ENCODE data around the gene PRR19.
"Not testable (repeated sequence)": the region's sequence is repeated elsewhere in the genome, so short reads cannot be mapped to it uniquely, and the experiment has no call there.

Gene PRR19

GRCh38 chr19:42331333-42331732 lies 29.4 kb downstream of the PRR19 start:
- peaks cover 13% of the 10 kb centered on the region for H3K4me1 Mint-ChIP-seq (ENCODE audit: low read depth)
- H3K36me3 Mint-ChIP-seq; H3K27me3 Mint-ChIP-seq; H3K4me3 Mint-ChIP-seq; H3K27ac Mint-ChIP-seq; H3K9me3 Mint-ChIP-seq (ENCODE audit: low read depth): not testable (repeated sequence)

- no peak overlapping the region for H3K27ac Mint-ChIP-seq
- no peak overlapping the region for H3K4me3 Mint-ChIP-seq
- H3K4me1 Mint-ChIP-seq (ENCODE audit: low read depth) = peaks cover 6% of the 10 kb centered on the region
- no peaks in the 10 kb centered on the region for H3K9me3 Mint-ChIP-seq (ENCODE audit: low read depth)
- no peaks in the 10 kb centered on the region for H3K27me3 Mint-ChIP-seq
- H3K36me3 Mint-ChIP-seq = no peaks in the 10 kb centered on the region
Measured at GRCh38 chr19:42332059-42332458, 30.1 kb downstream of the PRR19 start.

DNA sequence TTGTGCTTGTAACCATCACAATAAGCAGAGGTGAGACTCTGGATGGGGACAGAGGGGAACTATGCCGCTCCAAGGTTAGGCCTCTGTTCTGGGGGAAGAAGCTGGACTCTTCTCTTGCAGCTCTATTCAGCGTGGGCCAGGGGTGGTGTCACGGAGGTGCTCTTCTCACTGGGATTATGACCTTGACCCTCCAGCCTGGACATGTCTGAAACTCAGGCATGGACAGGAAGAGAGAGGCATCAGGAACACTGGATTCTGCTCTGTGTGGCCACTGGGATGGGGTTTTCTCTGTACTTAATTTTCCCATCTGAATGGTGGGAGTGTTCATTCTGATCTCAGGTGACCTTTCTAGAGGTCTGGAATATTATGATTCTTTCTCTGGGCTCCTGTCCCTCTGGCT lies 31.1 kb downstream of the PRR19 start:
- no peak overlapping the region for H3K4me3 Mint-ChIP-seq
- no peaks in the 10 kb centered on the region for H3K36me3 Mint-ChIP-seq

GRCh38 chr19:42333975-42334696 lies 32.2 kb downstream of the PRR19 start:
- no peaks in the 10 kb centered on the region for H3K9me3 Mint-ChIP-seq (ENCODE audit: low read depth)
- H3K4me3 Mint-ChIP-seq = no peak overlapping the region
- no peaks in the 10 kb centered on the region for H3K4me1 Mint-ChIP-seq (ENCODE audit: low read depth)
- H3K27me3 Mint-ChIP-seq = no peaks in the 10 kb centered on the region
- H3K36me3 Mint-ChIP-seq = no peaks in the 10 kb centered on the region
- H3K27ac Mint-ChIP-seq = no peak overlapping the region

More for the DNA sequence above, 31.1 kb downstream of the PRR19 start:
- H3K27me3 Mint-ChIP-seq = no peaks in the 10 kb centered on the region
- H3K27ac Mint-ChIP-seq = no peak overlapping the region
- H3K4me1 Mint-ChIP-seq (ENCODE audit: low read depth) = peaks cover 2% of the 10 kb centered on the region
- H3K9me3 Mint-ChIP-seq (ENCODE audit: low read depth) = no peaks in the 10 kb centered on the region

DNA sequence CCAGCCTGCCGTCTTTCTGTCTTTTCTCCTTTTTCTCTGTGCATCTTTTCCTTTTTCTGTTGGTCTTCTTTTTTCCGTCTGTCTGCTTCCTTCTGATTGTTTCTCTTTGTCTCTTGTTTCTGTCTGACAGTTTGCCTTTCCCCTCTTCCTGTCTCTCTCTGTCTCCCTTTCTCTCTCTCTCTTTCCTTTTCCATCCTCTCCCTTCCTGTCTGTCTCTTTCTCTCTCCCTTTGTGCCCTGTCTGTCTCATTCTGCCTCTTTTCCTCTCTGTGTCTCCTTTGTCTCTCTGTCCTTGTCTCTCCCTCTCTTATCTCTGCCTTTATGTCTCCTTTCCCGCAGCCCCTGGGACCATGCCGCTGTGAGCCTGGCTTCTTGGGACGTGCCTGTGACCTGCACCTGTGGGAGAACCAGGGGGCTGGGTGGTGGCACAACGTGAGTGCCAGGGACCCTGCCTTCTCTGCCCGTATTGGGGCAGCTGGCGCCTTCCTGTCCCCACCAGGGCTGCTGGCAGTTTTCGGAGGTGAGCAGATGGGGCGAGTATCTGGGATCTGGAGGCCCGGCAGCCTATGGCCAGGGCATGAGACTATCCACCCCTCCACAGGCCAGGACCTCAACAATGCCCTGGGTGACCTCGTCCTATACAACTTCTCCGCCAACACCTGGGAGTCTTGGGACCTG lies 32.9 kb downstream of the PRR19 start:
- H3K36me3 Mint-ChIP-seq = no peaks in the 10 kb centered on the region

GRCh38 chr19:42335374-42335936 lies 33.5 kb downstream of the PRR19 start:
- H3K36me3 Mint-ChIP-seq = no peaks in the 10 kb centered on the region
- no peaks in the 10 kb centered on the region for H3K9me3 Mint-ChIP-seq (ENCODE audit: low read depth)
- H3K27me3 Mint-ChIP-seq = no peaks in the 10 kb centered on the region
- no peaks in the 10 kb centered on the region for H3K4me1 Mint-ChIP-seq (ENCODE audit: low read depth)
- no peak overlapping the region for H3K27ac Mint-ChIP-seq
- H3K4me3 Mint-ChIP-seq = no peak overlapping the region

More for the DNA sequence above, 32.9 kb downstream of the PRR19 start:
- Mint-ChIP-seq H3K27me3 (no peaks in the 10 kb centered on the region), H3K4me3 (no peak overlapping the region), H3K9me3 (ENCODE audit: low read depth) (no peaks in the 10 kb centered on the region), H3K4me1 (ENCODE audit: low read depth) (no peaks in the 10 kb centered on the region), H3K27ac (no peak overlapping the region)

DNA sequence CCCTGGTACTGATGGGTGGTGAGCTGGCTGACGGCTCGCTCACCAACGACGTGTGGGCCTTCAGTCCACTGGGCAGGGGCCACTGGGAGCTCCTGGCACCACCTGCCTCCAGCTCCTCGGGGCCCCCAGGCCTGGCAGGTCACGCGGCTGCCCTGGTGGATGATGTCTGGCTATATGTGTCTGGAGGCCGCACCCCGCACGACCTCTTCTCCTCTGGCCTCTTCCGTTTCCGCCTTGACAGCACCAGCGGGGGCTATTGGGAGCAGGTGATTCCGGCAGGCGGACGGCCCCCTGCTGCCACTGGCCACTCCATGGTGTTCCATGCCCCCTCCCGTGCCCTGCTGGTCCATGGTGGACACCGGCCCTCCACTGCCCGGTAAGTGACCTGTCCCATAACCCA lies 34.0 kb downstream of the PRR19 start:
- H3K4me3 Mint-ChIP-seq = no peak overlapping the region

GRCh38 chr19:42339126-42339860 lies 37.4 kb downstream of the PRR19 start:
- H3K4me3 Mint-ChIP-seq; H3K27me3 Mint-ChIP-seq; H3K9me3 Mint-ChIP-seq (ENCODE audit: low read depth); H3K4me1 Mint-ChIP-seq (ENCODE audit: low read depth); H3K36me3 Mint-ChIP-seq; H3K27ac Mint-ChIP-seq: not testable (repeated sequence)

More for the DNA sequence above, 34.0 kb downstream of the PRR19 start:
- H3K27ac Mint-ChIP-seq = no peak overlapping the region
- H3K27me3 Mint-ChIP-seq = no peaks in the 10 kb centered on the region
- no peaks in the 10 kb centered on the region for H3K4me1 Mint-ChIP-seq (ENCODE audit: low read depth)
- H3K36me3 Mint-ChIP-seq = no peaks in the 10 kb centered on the region
- H3K9me3 Mint-ChIP-seq (ENCODE audit: low read depth) = no peaks in the 10 kb centered on the region

- not testable (repeated sequence) for H3K4me1 Mint-ChIP-seq (ENCODE audit: low read depth); H3K36me3 Mint-ChIP-seq; H3K4me3 Mint-ChIP-seq; H3K9me3 Mint-ChIP-seq (ENCODE audit: low read depth); H3K27ac Mint-ChIP-seq; H3K27me3 Mint-ChIP-seq
Measured at GRCh38 chr19:42339922-42340321, 38.0 kb downstream of the PRR19 start.

DNA sequence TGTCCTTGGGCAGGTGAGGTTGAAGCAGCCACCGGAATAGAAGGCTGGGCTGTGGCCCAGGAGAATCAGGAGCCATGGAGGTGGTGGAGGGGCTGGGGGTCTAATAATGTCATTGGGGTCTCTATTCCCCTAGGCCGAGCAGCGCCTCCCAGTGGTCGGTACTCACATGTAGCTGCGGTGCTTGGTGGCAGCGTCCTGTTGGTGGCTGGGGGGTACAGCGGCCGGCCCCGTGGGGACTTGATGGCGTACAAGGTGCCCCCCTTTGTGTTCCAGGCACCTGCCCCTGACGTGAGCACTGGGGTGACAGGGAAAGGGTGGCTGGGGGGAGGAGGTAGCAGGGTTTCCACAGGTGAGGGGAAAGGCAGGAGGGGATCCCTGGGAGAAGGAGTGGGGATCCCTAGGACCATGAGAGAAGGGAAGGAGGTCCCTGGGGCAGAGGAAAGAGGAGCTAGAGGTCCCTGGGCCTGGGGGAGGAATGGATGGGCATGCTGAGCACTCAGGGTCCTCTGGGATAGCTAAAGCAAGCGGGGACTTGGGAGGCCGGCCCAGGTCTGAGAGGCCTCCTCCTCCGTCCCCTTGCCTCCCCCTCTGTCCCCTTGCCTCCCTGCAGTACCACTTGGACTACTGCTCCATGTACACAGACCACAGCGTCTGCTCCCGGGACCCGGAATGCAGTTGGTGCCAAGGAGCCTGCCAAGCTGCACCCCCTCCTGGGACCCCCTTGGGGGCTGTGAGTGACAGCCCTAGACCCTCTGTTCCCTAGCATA lies 41.6 kb downstream of the PRR19 start:
- Mint-ChIP-seq H3K36me3 (peaks cover 6% of the 10 kb centered on the region), H3K27ac (no peak overlapping the region), H3K27me3 (no peaks in the 10 kb centered on the region), H3K4me3 (no peak overlapping the region), H3K9me3 (ENCODE audit: low read depth) (no peaks in the 10 kb centered on the region), H3K4me1 (ENCODE audit: low read depth) (no peaks in the 10 kb centered on the region)

- peaks cover 6% of the 10 kb centered on the region for H3K36me3 Mint-ChIP-seq
- no peaks in the 10 kb centered on the region for H3K9me3 Mint-ChIP-seq (ENCODE audit: low read depth)
- H3K4me1 Mint-ChIP-seq (ENCODE audit: low read depth) = no peaks in the 10 kb centered on the region
- no peak overlapping the region for H3K27ac Mint-ChIP-seq
- H3K4me3 Mint-ChIP-seq = no peak overlapping the region
- no peaks in the 10 kb centered on the region for H3K27me3 Mint-ChIP-seq
Measured at GRCh38 chr19:42344336-42344893, 42.5 kb downstream of the PRR19 start.

DNA sequence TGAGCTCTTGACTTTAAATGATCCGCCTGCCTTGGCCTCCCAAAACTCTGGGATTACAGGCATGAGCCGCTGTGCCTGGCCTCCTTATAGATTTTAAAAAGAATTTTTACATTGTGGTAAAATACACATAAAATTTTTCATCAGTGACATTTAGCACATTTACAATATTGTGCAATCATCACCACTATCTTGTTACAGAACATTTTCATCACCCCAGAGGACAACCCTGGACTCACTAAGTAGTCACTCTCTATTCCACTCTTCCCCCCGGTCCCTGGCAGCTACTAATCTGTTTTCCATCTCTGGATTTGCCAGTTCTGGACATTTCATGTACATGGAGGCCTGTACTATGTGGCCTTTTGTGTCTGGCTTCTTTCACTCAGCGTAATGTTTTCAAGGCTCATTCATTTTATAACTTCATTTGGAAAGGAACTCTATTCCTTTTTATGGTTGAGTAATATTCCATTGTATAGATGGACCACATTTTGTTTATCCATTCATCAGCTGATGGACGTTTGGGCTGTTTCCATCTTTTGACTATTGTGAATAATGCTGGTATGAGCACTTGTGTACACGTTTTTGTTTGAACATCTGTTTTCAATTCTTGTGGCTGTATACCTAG lies 43.4 kb downstream of the PRR19 start:
- Mint-ChIP-seq H3K36me3 (peaks cover 6% of the 10 kb centered on the region), H3K27me3 (no peaks in the 10 kb centered on the region), H3K4me1 (ENCODE audit: low read depth) (no peaks in the 10 kb centered on the region), H3K27ac (no peak overlapping the region), H3K9me3 (ENCODE audit: low read depth) (no peaks in the 10 kb centered on the region), H3K4me3 (no peak overlapping the region)

GRCh38 chr19:42348211-42348610 lies 46.3 kb downstream of the PRR19 start:
- H3K4me1 Mint-ChIP-seq (ENCODE audit: low read depth) = no peaks in the 10 kb centered on the region
- H3K27me3 Mint-ChIP-seq = no peaks in the 10 kb centered on the region
- H3K27ac Mint-ChIP-seq = no peak overlapping the region
- peaks cover 6% of the 10 kb centered on the region for H3K36me3 Mint-ChIP-seq
- no peak overlapping the region for H3K4me3 Mint-ChIP-seq
- H3K9me3 Mint-ChIP-seq (ENCODE audit: low read depth) = no peaks in the 10 kb centered on the region

Data from activated naive CD8-positive, alpha-beta T cell (primary cell).